ENCODE results near the gene PCED1B.

GRCh38 chr12:47102845-47103651 lies 23.6 kb downstream of the PCED1B start:
- no peak for TF ChIP-seq CTCF (IDR thresholded peaks at IDR 0.05)
- no peak for TF ChIP-seq POLR2A (IDR thresholded peaks at IDR 0.05)
